PFSK-1 (cell line): Measurements from ENCODE around the gene CBX3.

ENCODE experiments used
- FOXP2 ChIP-seq: optimal IDR thresholded peaks from 2 replicates; pipeline ENCODE3; 2011; ENCODE audit warnings: borderline replicate concordance, control low read depth, inconsistent platforms; ENCODE audit not compliant: insufficient read depth; ENCODE audit errors: extremely low read length, extremely low read depth
- POLR2AphosphoS5 ChIP-seq: IDR thresholded peaks from 2 replicates; pipeline ENCODE4 v1.6.1; 2012; ENCODE audit warnings: low read depth, mild to moderate bottlenecking, control low read depth, low read length, moderate library complexity
- REST ChIP-seq, 2 experiments: IDR thresholded peaks; 2 replicates each; pipeline versions ENCODE4 v1.6.1 to v1.8.0; 2011 to 2012; ENCODE audit warnings: low read depth in 2 of 2, low read length in 2 of 2, control low read depth in 1 of 2, inconsistent platforms in 1 of 2, mild to moderate bottlenecking in 1 of 2, moderate library complexity in 1 of 2; ENCODE audit not compliant: insufficient read depth in 1 of 2
- SIN3A ChIP-seq: IDR thresholded peaks from 2 replicates; pipeline ENCODE4 v1.6.1; 2012; ENCODE audit warnings: mild to moderate bottlenecking, low read length, moderate library complexity, borderline replicate concordance; ENCODE audit not compliant: insufficient read depth
- TAF1 ChIP-seq: IDR thresholded peaks from 2 replicates; pipeline ENCODE4 v1.6.1; 2012; ENCODE audit warnings: low read length, control low read depth, borderline replicate concordance; ENCODE audit not compliant: insufficient read depth

Gene CBX3

GRCh38 chr7:26195867-26196657 is 5.5 kb upstream of the CBX3 start:
- TF ChIP-seq REST (IDR thresholded peaks at IDR 0.05; ENCODE audit: insufficient read depth in 1 of 2, low read depth in 2 of 2, low read length in 2 of 2), result no peak

GRCh38 chr7:26197153-26198115 is 4.1 kb upstream of the CBX3 start:
- TF ChIP-seq TAF1 (no peak), SIN3A (no peak), REST (IDR thresholded peaks at IDR 0.05; ENCODE audit: insufficient read depth in 1 of 2, low read depth in 2 of 2, low read length in 2 of 2) (no peak), FOXP2 (no peak), POLR2AphosphoS5 (no peak; the same call in 1 of the 2 replicates)

GRCh38 chr7:26198133-26198780 is 3.3 kb upstream of the CBX3 start:
- 0 out of 2 replicates have a peak, but pooled peaks have one; percentile 4 for TF ChIP-seq POLR2AphosphoS5
- no peak for TF ChIP-seq REST (IDR thresholded peaks at IDR 0.05; ENCODE audit: insufficient read depth in 1 of 2, low read depth in 2 of 2, low read length in 2 of 2)

GRCh38 chr7:26198781-26199169 is 2.8 kb upstream of the CBX3 start:
- TF ChIP-seq POLR2AphosphoS5, result 0 out of 2 replicates have a peak, but pooled peaks have one; percentile 23
- no peak for TF ChIP-seq SIN3A
- no peak for TF ChIP-seq REST (IDR thresholded peaks at IDR 0.05; ENCODE audit: insufficient read depth in 1 of 2, low read depth in 2 of 2, low read length in 2 of 2)
- TF ChIP-seq TAF1, result no peak
